AG09309 (cell line): ENCODE results near the gene CDO1.
"Not testable (repeated sequence)": the region's sequence is repeated elsewhere in the genome, so short reads cannot be mapped to it uniquely, and the experiment has no call there.

ENCODE experiments used
- DNase-seq: peaks from one replicate; pipeline ENCODE4 v3.0.0-alpha.2; 2010; ENCODE audit warnings: low read depth
- H3K4me3 ChIP-seq: 2 replicates; pipeline ENCODE4 v1.5.1; 2011; ENCODE audit warnings: mild to moderate bottlenecking, low read depth, low read length, moderate library complexity; ENCODE audit not compliant: control insufficient read depth
- CTCF ChIP-seq: IDR thresholded peaks from 2 replicates; pipeline ENCODE4 v1.5.1; 2011; ENCODE audit warnings: mild to moderate bottlenecking, low read depth, low read length, inconsistent platforms; ENCODE audit not compliant: insufficient read depth, control insufficient read depth; ENCODE audit errors: missing control alignments

The CDO1 gene

DNA sequence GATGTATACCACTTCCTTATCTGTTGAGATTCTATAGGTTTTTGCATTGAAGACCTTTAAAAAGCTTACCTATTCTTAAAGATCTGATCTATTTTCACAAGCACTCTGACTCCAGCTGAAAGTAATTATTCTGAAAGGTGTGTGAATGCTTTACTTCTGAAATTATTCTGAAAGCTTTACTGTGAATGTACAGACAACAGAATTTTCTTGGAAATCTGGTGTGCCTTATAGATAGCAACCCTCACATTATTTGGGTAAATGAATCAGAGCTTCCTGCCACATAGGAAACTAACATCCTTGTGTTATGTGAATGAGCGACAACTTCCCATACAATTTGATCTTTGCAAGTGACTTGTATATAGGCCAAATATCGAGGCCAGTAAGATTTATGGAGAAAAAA is 6.5 kb downstream of the CDO1 start:
- H3K4me3 ChIP-seq, result no peak overlapping the region
- no peak for TF ChIP-seq CTCF
- no peak for DNase-seq

GRCh38 chr5:115808066-115808465 is 8.4 kb downstream of the CDO1 start:
- not testable (repeated sequence) for H3K4me3 ChIP-seq, DNase-seq

DNA sequence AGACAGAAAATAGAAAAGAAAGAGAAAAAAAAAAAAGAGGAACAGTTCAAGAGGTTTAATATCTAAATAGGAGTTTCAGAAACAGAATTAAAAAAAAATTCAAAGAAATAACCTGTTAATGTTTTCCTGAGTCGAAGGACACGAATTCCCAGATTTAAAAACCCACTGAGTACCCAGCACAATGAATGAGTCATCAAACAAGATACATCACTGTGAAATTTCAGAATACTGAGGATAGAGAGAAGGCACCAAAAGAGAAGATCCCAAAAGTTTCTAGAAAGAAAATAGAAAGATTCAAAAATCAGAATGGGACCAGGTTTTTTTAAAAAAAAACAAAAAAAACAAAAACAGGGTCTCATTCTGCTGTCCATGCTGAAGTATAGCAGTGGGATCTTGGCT is 8.8 kb downstream of the CDO1 start:
- no peak overlapping the region for H3K4me3 ChIP-seq
- no peak for DNase-seq
- TF ChIP-seq CTCF, result no peak

DNA sequence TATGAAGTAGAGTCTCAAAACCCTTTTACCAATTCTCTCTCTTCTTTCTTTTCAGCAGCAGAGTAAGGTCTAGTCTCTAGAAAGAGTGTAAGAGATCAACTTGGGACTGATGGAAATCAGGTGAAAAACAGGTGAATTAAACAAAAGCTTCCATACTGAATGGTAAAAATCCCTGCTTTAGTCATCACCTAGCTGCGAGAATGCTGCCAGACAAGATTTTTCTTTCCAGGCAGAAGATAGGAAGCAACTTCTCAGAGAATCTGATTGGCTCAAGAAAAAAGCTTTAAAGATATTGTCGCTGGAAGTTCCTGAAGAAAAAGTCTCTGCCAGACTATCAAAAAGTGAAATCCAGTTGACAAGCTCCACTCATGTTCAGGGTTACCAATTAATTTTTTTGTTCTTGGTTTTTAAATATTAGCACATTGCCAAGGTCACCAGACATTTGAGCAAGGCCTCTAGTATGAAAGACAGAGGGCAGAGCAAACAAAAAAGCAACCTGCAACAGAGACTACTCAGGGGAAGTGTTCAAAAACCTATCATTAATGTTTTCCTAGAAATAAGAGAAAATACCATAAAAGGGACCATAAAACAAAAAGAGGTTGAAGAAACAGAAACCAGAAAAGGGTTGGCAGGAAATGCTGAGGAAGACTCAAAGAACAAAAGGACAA is 9.3 kb downstream of the CDO1 start:
- H3K4me3 ChIP-seq, result no peak overlapping the region
- no peak for TF ChIP-seq CTCF
- no peak for DNase-seq

DNA sequence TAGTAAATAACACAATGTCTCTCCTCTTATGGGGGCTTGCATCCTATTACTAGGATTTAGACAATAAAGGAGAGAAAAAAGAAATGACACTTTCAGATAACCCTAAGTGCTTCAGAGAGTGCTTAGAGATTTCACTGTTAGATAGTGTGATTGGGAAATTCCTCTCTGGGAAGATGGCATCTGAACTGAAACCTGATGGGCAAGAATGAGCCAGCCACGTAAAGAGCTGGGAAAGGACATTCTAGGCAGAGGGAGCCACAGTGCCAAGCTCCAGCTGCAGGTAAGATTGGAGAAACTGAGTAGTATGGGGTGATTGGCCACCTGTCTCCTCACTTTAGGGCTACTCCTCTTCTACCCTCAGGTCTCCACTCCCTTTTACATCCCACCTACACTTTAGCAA is 14.5 kb downstream of the CDO1 start:
- no peak for TF ChIP-seq CTCF
- DNase-seq, result no peak
- no peak overlapping the region for H3K4me3 ChIP-seq

DNA sequence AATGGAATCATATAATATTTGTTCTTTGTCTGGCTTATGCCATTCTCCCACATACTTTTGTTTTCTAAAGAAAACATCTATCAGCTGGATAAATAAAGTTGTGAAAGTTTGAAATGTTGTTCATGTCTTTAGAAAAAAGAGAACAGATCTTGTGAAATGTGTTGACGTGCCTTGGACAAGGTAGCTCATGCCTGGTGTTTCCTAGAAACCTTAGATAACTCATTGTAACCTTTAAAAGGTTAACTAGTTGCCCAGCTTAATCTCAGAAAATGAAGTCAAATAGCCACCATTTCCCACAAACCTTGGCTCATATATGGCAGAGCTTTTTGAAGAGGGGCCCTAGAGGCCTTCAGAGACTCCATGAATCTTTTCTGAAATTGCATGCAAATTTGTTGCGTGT is 15.3 kb downstream of the CDO1 start:
- no peak overlapping the region for H3K4me3 ChIP-seq
- no peak for DNase-seq
- TF ChIP-seq CTCF, result no peak

GRCh38 chr5:115800108-115800507 is 16.4 kb downstream of the CDO1 start:
- no peak overlapping the region for H3K4me3 ChIP-seq
- TF ChIP-seq CTCF, result no peak
- no peak for DNase-seq
